ENCODE results near the gene ZBTB46. TPM values are rescaled to one million over a fixed set of nuclear protein-coding genes. Genes with fewer than 3 reads are reported as not detected.
"Not testable (repeated sequence)": the region's sequence is repeated elsewhere in the genome, so short reads cannot be mapped to it uniquely, and the experiment has no call there.

The ZBTB46 gene
- total RNA-seq, 1 donor from 2014 or later, result 67.1 TPM

- DNase-seq (ENCODE audit: low read depth in 2 of 2), result no peak
These were observed 40.4 kb downstream of the ZBTB46 start for GRCh38 chr20:63790572-63791168.

- DNase-seq (ENCODE audit: low read depth in 2 of 2), result no peak
These were observed 41.1 kb downstream of the ZBTB46 start for GRCh38 chr20:63789836-63790571.

GRCh38 chr20:63787749-63788148 is 43.3 kb downstream of the ZBTB46 start:
- DNase-seq (ENCODE audit: low read depth in 2 of 2), result no peak

GRCh38 chr20:63787302-63787701 is 43.8 kb downstream of the ZBTB46 start:
- no peak for DNase-seq (ENCODE audit: low read depth in 2 of 2)

DNA sequence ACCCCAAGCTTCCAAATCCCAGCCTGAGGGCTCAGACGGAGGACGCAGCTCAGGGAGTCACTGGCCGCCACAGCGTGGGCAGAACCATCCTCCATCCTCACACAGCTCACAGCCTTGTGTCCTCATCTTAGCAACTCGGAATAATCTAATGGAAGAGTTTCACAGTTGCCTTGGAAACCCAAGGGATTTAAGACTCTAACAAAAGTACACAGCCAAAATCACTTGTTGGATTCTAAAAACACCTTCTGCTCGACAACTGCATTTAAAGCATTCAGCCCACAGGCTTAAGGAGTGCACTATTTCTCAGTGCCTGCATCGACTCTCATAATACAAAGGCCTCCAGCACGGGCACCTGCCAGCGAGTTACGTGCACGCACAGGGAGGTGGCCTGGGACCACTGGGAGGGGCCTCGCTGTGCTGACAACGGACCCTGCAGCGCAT is 45.4 kb downstream of the ZBTB46 start:
- DNase-seq (ENCODE audit: low read depth in 2 of 2), result no peak

- no peak for DNase-seq (ENCODE audit: low read depth in 2 of 2)
These were observed 47.1 kb downstream of the ZBTB46 start for GRCh38 chr20:63783970-63784369.

DNA sequence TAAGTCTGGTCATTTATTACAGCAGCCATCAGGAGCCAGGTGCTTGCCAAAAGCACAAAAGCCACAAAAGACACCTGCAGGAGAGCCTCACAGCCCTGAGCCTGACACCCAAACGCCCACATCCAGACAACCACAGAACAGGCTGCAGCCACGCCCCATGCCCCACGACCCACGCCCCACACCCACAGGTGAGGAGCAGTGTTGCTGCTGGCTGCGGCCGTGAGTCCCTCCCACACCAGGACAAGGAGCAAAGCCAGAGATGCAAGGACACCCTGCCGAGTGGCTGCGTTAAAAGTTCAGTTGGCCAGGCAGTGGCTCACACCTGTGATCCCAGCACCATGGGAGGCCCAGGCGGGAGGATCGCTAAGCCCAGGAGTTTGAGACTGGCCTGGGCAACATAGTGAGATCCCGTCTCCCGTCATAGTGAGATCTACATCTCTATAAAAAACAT is 48.5 kb downstream of the ZBTB46 start:
- no peak for DNase-seq (ENCODE audit: low read depth in 2 of 2)

DNA sequence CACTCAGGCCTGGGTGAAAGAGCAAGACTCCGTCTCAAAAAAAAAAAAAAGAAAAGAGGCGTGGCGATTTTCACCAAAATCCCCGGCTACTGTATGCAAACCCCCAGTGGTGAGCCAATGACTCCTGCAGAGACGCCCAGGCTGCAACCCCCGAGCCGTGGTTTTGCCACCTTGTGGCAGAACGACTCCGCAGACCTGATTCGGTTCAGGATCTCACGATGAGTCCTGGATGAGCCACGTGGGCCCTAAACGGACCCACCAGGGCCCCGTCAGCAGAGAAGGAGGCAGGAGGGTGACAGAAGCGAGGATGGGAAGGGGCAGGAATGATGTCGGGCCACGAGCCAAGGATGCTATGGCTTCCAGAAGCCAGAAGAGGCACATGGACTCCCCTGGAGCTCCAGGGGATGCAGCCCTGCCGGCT is 49.0 kb downstream of the ZBTB46 start:
- no peak for DNase-seq (ENCODE audit: low read depth in 2 of 2)

- DNase-seq (ENCODE audit: low read depth in 2 of 2), result no peak
These were observed 49.9 kb downstream of the ZBTB46 start for GRCh38 chr20:63781181-63781580.

DNA sequence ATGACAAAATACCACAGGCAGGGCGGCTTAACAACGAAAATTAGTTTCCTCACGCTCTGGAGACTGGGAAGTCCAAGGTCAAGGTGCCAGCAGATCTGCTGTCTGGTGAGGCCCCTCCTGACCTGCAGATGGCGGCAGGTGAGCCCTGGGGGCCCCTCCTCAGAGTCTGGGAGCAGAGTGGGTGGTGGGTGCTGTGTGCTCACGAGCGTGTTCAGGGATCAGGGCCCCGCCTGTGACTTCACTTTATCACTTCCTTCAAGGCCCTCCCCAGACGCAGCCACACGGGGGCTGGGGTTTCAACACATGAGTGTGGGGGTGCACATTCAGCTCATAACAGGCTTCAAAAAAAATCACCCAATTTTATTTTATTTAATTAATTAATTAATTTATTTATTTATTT is 52.2 kb downstream of the ZBTB46 start:
- DNase-seq (ENCODE audit: low read depth in 2 of 2), result no peak

DNA sequence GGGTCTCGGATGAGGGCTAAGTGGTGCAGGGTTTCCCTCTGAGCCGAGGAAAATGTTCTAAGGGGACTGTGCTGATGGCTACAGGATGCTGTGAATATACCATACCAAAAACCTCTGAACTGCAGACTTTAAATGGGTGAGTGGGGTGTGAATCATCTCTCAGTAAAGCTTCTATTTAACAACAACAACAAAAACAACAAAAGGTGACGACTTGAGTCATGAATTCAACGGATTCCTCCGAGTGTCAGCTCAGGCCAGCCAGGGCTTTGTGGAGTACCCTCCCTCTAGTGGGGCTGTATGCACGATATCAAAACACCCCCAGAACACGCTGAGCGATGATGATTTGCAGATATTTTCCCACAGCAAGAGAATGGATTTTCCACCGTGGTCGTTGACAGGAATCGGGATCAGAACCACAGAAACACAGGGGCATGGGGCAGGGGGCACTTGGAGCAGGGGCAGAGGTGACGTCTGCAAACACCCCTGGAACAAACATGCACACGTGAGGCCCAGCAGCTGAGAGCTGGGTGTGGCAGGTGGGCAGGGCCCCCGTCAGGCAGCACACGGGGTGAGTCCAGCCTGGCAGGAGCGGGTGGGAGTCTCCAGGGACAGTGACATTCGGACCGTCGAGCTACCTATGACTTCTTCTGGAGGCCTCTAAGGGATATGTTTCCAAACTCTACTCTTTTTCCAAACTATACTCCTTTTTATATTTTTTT is 52.9 kb downstream of the ZBTB46 start:
- peak in 1 of 2 donors; percentile 24 for DNase-seq (ENCODE audit: low read depth in 2 of 2)

DNA sequence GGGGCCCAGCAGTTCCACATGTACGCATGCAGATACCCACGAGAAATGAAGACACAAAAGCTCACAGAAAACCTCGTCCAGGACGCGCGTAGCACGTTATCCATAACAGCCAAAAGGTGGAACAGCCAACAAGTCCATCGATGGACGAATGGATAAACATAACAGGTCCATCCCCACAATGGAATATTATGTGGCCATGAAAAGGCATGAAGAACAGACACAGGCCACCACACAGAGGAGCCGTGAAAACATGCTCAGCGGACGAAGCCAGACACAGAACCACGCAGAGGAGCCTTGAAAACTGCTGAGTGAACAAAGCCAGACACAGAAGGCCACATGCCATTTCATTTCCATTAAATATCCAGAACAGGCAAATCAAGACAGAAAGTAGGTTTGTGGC is 53.5 kb downstream of the ZBTB46 start:
- no peak for DNase-seq (ENCODE audit: low read depth in 2 of 2)

- DNase-seq (ENCODE audit: low read depth in 2 of 2), result not testable (repeated sequence)
These were observed 54.2 kb downstream of the ZBTB46 start for GRCh38 chr20:63776875-63777274.

- peak in 1 of 2 donors; percentile 39 for DNase-seq (ENCODE audit: low read depth in 2 of 2)
These were observed 55.7 kb downstream of the ZBTB46 start for GRCh38 chr20:63775096-63775978.

DNA sequence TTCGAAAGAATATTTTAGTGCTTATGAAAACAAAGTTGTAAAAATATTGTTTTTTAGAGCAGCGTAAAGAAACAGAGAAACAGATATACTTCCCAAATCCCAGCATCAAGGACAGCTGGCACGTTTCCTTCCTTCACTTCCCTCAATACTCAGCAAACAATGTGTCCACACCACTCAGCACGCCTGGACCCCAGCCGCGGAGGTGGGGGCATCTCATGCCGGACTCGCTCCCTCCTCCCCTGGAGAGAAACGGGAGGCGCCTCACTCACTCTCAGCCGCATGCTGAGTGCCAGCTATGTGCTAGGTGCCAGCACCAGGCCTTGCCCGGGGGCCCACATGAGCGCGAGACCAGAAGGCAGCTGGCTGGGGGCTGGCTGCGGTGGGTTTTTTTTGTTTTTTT is 56.8 kb downstream of the ZBTB46 start:
- DNase-seq (ENCODE audit: low read depth in 2 of 2), result peak in 1 of 2 donors; percentile 32

DNA sequence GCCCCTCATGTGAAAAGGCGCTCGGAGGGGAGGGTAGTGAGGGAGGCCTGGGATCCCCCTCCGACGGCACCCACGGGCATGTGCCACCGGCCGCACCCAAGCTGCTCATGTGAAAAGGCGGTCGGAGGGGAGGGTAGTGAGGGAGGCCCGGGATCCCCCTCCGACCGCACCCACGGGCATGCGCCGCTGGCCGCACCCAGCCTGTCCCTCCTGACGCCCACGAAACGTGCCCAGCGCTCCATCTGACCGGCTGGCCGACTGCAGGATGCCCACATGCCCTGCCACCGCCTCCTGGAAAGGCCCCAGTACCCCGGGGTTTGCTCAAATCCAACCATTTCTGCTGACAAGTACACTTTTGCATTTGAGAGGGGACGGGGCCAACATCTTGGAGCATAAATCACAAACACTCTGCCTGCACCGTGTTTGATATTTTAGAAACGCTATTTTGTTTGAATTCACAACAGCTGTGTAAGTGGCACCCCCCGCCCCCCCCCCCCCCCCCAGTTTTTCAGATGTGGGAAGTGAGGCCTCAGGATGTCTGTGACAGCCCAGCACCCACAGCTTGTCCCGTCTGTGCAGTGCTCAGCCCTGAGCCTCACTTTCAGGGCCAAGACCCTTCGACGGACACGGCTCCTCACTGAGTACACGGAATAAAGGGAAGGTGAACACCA is 57.4 kb downstream of the ZBTB46 start:
- DNase-seq (ENCODE audit: low read depth in 2 of 2), result no peak

GRCh38 chr20:63772781-63773518 is 58.1 kb downstream of the ZBTB46 start:
- no peak for DNase-seq (ENCODE audit: low read depth in 2 of 2)

GRCh38 chr20:63771046-63771707 is 59.9 kb downstream of the ZBTB46 start:
- no peak for DNase-seq (ENCODE audit: low read depth in 2 of 2)

DNA sequence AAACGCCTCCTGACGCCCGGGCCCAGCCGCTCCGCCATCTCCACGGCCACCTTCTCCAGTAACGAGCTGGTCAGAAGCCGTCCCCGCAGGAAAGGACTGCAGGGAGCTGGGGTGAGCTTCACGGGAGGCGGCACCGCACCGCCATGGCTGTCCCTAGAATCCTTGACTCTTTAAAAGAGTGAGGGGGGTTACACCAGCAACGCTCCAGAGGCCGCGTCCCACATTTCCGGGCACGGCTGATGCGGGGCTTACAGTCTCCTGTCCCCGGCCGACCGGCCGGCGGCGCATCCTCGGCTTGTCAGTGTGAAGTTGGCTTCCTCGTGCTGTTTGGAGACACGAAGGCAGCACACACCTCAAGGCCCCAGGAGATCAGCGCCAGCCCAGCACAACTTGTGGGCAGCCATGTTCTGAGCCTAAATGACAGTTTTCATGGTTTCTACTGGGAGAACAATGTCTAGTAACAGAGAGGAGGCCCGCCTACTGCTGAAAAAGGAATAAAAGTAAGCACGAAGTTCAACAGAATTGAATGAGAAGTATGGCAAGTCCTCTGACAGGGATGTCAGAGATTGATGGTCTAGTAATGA is 61.1 kb downstream of the ZBTB46 start:
- DNase-seq (ENCODE audit: low read depth in 2 of 2), result no peak

Measured in dermis microvascular lymphatic vessel endothelial cell (primary cell).